GM12878 (cell line): ENCODE data around the gene ARL5C. TPM values are rescaled to one million over a fixed set of nuclear protein-coding genes. Genes with fewer than 3 reads are reported as not detected.

Experiments used
- BHLHE40 ChIP-seq, 2 experiments: fragments of 450-650 bp in 1 of 2; IDR thresholded peaks; 2 replicates each; pipeline ENCODE4 v1.6.1; 2011 to 2017; ENCODE audit warnings: low read depth in 2 of 2, borderline replicate concordance in 1 of 2, improper control_type of control experiment in 1 of 2, low read length in 1 of 2, mild to moderate bottlenecking in 1 of 2
- CUX1 ChIP-seq: IDR thresholded peaks from 2 replicates; pipeline ENCODE4 v1.6.1; 2012; ENCODE audit warnings: improper control_type of control experiment, low read depth, low read length; ENCODE audit not compliant: insufficient replicate concordance
- DPF2 ChIP-seq: fragments of 450-650 bp; IDR thresholded peaks from 2 replicates; pipeline ENCODE4 v1.6.1; 2017; ENCODE audit warnings: mild to moderate bottlenecking
- E4F1 ChIP-seq: fragments of 450-650 bp; IDR thresholded peaks from 2 replicates; pipeline ENCODE4 v1.6.1; 2018; ENCODE audit warnings: borderline replicate concordance, mild to moderate bottlenecking; ENCODE audit not compliant: partially characterized antibody
- IRF4 ChIP-seq: IDR thresholded peaks from 2 replicates; pipeline ENCODE4 v1.6.1; 2011; ENCODE audit warnings: low read depth, low read length
- MEF2B ChIP-seq: fragments of 450-650 bp; IDR thresholded peaks from 2 replicates; pipeline ENCODE4 v1.6.1; 2018; ENCODE audit warnings: mild to moderate bottlenecking, moderate library complexity; ENCODE audit not compliant: partially characterized antibody, poor library complexity, severe bottlenecking
- NR2F1 ChIP-seq: fragments of 450-650 bp; conservative IDR thresholded peaks from 2 replicates; pipeline ENCODE4 v1.6.1; 2017; ENCODE audit warnings: mild to moderate bottlenecking
- PAX5 ChIP-seq: IDR thresholded peaks from 2 replicates; pipeline ENCODE4 v1.6.1; 2011; ENCODE audit warnings: low read depth, low read length, borderline replicate concordance
- SMARCA5 ChIP-seq: fragments of 450-650 bp; IDR thresholded peaks from 2 replicates; pipeline ENCODE4 v1.6.1; 2017; ENCODE audit warnings: mild to moderate bottlenecking
- SP1 ChIP-seq: IDR thresholded peaks from one replicate; pipeline ENCODE4 v1.6.1; 2011; ENCODE audit warnings: low read depth, low read length
- SUZ12 ChIP-seq: fragments of 200-600 bp; sonication (generic); IDR thresholded peaks from one replicate; pipeline ENCODE4 v1.6.1; 2018; ENCODE audit warnings: antibody characterized with exemption, mild to moderate bottlenecking; ENCODE audit not compliant: unreplicated experiment
- TCF12 ChIP-seq: IDR thresholded peaks from 2 replicates; pipeline ENCODE4 v1.6.1; 2011; ENCODE audit warnings: low read depth, mild to moderate bottlenecking, low read length
- polyA plus RNA-seq, 11 experiments: library from polyadenylated mRNA; depleted of rRNA in 4 of 11; unstranded in 6 of 11; stranded (reverse) in 5 of 11; fragments of >200 nt; fragmentation: Nextera tagmentation in 4 of 11; fragmentation: Illumina TruSeq in 1 of 11; extraction: Ambion mirVana in 4 of 11; extraction: Trizol in 1 of 11; gene quantifications; 1 replicate in 1 of 11; 2 replicates in 10 of 11; pipeline versions ENCODE4 v1.2.1 to v1.2.3, GENCODE V29; 2011 to 2016; ENCODE audit warnings: inconsistent platforms in 2 of 11, missing spikeins in 2 of 11, low read depth in 1 of 11
- total RNA-seq, 4 experiments: library from RNA; depleted of rRNA in 3 of 4; stranded (reverse); fragments of >200 nt in 3 of 4; fragmentation: Illumina TruSeq in 1 of 4; extraction: Trizol in 1 of 4; gene quantifications; 2 replicates each; pipeline versions ENCODE4 v1.2.1 to v1.2.3, GENCODE V29; 2013 to 2021
- TF ChIP-seq, protein P1 (sequence below): fragments of 450-650 bp; IDR thresholded peaks from 2 replicates; pipeline ENCODE4 v1.6.1; 2017; ENCODE audit warnings: mild to moderate bottlenecking, low read depth, inconsistent platforms; ENCODE audit not compliant: poor library complexity, severe bottlenecking
- TF ChIP-seq, protein P2 (sequence below): IDR thresholded peaks from 2 replicates; pipeline ENCODE4 v1.6.1; 2011; ENCODE audit warnings: low read depth, mild to moderate bottlenecking, low read length, moderate library complexity, borderline replicate concordance; ENCODE audit errors: extremely low read depth
- TF ChIP-seq, protein P3 (sequence below): fragments of 450-650 bp; IDR thresholded peaks from 2 replicates; pipeline ENCODE4 v1.6.1; 2017; ENCODE audit warnings: mild to moderate bottlenecking, moderate library complexity

ARL5C gene
- total and polyA plus RNA-seq, 10 of the 15 experiments (the other 5 are each of a cell fraction or from before 2014, with no cell fraction given) = not detected

DNA sequence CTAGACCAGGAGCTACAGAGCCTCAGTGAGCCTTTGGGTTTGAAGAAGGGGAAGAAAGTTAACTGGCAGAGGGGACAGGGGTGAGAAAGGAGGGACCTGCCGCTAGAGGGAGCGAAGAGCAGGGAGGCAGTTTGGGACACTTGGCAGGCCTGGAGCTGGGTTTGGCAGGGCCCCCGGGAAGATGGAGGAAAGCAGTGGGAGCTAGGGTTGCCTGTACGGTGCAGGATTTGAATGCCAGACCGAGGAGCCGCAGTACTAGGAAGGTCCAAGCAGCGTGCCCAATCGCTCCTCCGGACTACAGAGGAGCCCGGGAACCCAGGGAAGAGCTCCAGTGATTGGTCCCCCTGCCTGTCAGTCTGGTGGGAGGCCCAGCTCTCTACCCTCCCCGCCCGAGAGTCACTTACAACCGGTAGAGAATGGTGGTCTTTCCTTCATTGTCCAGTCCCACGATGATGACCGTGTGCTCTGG, 1.3 kb downstream of the ARL5C start (continued):
- no peak for TF ChIP-seq E4F1
- no peak for TF ChIP-seq SUZ12
- no peak for TF ChIP-seq TCF12
- no peak for TF ChIP-seq NR2F1
- TF ChIP-seq PAX5 = no peak
- TF ChIP-seq MEF2B = no peak
- TF ChIP-seq SP1 = peak; percentile 89
- 0 out of 2 replicates have a peak, but pooled peaks have one; percentile 7 for TF ChIP-seq IRF4
- peak; percentile 91 for TF ChIP-seq DPF2
- TF ChIP-seq, protein P1, sequence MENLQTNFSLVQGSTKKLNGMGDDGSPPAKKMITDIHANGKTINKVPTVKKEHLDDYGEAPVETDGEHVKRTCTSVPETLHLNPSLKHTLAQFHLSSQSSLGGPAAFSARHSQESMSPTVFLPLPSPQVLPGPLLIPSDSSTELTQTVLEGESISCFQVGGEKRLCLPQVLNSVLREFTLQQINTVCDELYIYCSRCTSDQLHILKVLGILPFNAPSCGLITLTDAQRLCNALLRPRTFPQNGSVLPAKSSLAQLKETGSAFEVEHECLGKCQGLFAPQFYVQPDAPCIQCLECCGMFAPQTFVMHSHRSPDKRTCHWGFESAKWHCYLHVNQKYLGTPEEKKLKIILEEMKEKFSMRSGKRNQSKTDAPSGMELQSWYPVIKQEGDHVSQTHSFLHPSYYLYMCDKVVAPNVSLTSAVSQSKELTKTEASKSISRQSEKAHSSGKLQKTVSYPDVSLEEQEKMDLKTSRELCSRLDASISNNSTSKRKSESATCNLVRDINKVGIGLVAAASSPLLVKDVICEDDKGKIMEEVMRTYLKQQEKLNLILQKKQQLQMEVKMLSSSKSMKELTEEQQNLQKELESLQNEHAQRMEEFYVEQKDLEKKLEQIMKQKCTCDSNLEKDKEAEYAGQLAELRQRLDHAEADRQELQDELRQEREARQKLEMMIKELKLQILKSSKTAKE = peak; percentile 27
- no peak for TF ChIP-seq BHLHE40 (IDR thresholded peaks at IDR 0.05; ENCODE audit: borderline replicate concordance in 1 of 2, low read depth in 2 of 2, low read length in 1 of 2)
- TF ChIP-seq CUX1 = no peak
- TF ChIP-seq, protein P2, sequence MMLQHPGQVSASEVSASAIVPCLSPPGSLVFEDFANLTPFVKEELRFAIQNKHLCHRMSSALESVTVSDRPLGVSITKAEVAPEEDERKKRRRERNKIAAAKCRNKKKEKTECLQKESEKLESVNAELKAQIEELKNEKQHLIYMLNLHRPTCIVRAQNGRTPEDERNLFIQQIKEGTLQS = no peak
- peak; percentile 89; the same call in 1 of the 2 replicates for TF ChIP-seq SMARCA5
- TF ChIP-seq, protein P3, sequence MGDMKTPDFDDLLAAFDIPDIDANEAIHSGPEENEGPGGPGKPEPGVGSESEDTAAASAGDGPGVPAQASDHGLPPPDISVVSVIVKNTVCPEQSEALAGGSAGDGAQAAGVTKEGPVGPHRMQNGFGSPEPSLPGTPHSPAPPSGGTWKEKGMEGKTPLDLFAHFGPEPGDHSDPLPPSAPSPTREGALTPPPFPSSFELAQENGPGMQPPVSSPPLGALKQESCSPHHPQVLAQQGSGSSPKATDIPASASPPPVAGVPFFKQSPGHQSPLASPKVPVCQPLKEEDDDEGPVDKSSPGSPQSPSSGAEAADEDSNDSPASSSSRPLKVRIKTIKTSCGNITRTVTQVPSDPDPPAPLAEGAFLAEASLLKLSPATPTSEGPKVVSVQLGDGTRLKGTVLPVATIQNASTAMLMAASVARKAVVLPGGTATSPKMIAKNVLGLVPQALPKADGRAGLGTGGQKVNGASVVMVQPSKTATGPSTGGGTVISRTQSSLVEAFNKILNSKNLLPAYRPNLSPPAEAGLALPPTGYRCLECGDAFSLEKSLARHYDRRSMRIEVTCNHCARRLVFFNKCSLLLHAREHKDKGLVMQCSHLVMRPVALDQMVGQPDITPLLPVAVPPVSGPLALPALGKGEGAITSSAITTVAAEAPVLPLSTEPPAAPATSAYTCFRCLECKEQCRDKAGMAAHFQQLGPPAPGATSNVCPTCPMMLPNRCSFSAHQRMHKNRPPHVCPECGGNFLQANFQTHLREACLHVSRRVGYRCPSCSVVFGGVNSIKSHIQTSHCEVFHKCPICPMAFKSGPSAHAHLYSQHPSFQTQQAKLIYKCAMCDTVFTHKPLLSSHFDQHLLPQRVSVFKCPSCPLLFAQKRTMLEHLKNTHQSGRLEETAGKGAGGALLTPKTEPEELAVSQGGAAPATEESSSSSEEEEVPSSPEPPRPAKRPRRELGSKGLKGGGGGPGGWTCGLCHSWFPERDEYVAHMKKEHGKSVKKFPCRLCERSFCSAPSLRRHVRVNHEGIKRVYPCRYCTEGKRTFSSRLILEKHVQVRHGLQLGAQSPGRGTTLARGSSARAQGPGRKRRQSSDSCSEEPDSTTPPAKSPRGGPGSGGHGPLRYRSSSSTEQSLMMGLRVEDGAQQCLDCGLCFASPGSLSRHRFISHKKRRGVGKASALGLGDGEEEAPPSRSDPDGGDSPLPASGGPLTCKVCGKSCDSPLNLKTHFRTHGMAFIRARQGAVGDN = 0 out of 2 replicates have a peak, but pooled peaks have one; percentile 23
